Stimulated activated CD8-positive, alpha-beta memory T cell treated with anti-CD3 and anti-CD28 coated beads, Interleukin-4, amount 100 ng/mL, for 4 hours (primary cell): ENCODE measurements around the gene USP54.

Experiments
- DNase-seq, 2 donors: peaks; one replicate each; pipeline ENCODE4 v3.0.0-alpha.2; 2020; ENCODE audit warnings: low read depth in 2 of 2, low spot score in 1 of 2

Gene USP54

GRCh38 chr10:73537288-73537687, 53.9 kb downstream of the USP54 start:
- DNase-seq, result no peak

DNA sequence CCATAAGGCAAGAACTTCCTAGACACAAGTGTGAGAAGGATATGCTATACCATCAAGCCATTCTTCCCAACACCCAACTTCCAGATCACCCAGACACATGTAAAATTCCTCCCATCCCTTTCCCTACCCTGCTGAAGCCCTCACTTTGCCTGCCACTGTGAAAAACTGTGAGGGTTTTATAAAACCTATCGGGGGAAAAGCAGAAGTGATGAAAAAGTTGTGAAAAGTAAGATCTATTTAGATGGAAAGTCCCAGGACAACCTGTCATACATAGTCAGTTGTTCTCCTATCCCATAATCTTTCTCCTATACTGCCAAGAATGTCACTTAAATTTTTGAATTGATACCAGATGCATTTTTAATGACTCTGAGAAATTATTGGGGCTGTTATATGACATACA, 56.3 kb downstream of the USP54 start:
- DNase-seq, result no peak

- peak in 1 of 2 donors; percentile 6 for DNase-seq
These were observed 61.9 kb downstream of the USP54 start for GRCh38 chr10:73529089-73529832.

DNA sequence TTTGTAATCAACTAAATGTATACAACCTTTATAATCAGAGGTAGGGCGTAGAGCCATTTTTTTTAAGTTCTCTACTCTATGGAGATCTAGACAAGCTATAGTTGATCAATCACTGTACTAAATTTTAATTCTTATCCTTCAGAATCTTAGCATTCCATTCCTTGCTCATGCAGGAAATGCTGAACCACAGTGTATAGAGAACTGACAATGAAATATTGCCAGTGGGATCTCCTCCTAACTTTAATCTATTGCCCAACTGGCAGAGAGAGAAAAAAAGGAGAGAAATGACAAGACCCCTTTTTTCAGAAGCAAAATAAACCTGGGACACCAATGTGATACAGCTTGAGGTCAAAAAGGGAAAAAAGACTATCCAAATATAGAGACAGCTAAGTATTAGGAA, 68.9 kb downstream of the USP54 start:
- no peak for DNase-seq

DNA sequence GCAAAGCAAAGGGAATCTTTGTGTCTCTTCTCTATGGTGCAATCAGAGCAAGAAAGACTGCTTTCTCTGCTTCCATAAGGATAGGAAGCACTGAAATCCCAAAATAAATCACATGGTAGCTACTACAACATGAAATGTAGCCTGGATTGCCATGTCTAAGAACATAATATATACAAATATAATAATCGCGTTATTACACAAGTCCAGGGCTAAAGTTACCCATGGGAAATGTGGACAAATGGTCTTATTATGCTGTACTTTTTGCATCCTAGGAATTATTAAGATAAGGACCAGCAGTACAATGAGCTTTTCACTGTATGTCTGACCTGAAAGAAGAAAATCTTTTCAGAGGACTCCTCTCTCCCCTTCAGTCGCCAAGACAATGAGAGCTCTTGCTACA, 71.8 kb downstream of the USP54 start:
- no peak for DNase-seq

DNA sequence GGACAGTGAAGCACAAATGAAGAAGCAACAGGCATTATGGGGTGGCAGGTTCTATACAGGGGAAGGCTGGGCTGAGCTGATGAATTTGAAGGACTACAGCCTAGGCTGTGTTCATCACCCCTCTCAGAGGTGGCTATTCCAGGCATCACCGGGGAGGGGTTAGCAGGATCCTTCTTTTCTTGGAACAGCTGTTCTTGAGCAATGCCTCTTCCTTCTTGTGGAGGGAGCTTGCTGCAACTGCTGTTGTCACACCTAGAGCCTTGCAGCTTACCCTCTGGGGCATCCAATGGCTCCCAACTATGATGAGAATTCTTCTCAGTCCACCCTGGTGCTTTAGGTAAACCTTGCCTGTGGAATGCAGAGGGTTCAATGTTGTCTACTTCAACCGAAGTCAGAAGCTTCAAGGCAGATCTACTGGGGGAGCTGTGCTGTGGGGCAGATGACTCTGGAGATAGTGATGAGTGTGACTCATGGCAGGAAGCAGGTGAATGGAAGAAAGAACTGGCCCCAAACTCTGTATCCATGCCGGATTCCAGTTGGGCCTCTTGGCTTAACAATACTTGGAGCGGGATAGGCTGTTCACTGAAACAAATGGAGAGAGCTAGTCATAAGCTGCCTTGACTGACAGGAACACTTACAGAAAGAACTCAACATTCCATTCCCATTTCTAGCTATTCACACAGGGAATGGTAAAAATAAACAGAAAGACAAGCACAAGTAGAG, 73.8 kb downstream of the USP54 start:
- no peak for DNase-seq

- DNase-seq, result no peak
These were observed 78.9 kb downstream of the USP54 start for GRCh38 chr10:73512207-73512743.

DNA sequence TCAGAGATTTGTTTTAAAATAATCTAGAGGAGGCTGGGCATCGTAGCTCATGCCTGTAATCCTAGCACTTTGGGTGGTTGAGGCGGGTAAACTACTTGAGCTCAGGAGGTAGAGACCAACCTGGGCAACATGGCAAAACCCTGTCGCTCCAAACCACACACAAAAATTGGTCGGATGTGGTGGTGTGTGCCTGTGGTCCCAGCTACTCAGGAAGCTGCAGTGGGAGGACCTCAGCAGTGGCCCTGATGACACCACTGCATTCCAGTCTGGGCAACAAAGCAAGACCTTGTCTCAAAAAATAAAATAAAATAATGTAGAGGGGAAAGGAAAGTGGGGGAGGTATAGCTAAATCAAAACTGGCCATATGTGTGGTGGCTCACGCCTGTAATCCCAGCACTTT, 81.4 kb downstream of the USP54 start:
- DNase-seq, result no peak

- DNase-seq, result no peak
These were observed 84.7 kb downstream of the USP54 start for GRCh38 chr10:73506491-73506890.

DNA sequence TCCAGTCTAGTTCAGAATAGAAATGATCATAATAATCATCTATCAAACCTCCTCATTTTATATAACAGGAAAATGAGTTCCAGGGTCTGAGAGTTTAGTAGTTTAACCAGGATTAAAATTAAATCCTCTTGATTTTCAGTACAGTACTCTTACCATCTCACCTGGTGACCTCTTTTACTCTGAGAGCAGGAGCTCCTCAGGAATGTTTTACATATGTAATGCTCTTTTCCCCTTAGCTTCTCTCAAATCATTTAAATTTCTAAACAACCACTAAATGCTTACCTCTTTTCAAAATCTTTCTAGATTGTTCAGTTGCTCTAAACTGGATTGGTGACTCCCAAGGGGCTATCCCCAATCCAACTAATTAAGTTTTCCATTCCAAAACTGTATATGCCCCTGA, 85.1 kb downstream of the USP54 start:
- no peak for DNase-seq

- no peak for DNase-seq
These were observed 88.1 kb downstream of the USP54 start for GRCh38 chr10:73503037-73503436.

DNA sequence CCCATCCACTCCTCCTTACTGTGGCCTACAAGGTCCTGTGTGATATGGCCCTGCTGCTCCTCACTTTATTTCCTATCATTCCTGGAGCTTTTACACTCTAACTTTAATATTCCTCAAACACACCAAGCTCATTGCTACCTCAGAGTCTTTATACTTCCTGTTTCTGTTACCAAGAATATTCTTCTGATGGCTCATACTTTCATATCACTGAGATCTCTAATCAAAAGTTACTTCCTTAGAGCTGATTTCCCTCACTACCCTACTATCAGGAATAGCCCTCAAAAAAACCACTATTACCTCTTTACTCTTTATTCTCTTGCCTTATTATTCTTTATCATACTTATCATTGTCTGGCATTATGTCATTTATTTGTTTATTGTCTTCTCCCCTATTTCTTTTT, 89.5 kb downstream of the USP54 start:
- no peak for DNase-seq

GRCh38 chr10:73497623-73498022, 93.5 kb downstream of the USP54 start:
- no peak for DNase-seq

DNA sequence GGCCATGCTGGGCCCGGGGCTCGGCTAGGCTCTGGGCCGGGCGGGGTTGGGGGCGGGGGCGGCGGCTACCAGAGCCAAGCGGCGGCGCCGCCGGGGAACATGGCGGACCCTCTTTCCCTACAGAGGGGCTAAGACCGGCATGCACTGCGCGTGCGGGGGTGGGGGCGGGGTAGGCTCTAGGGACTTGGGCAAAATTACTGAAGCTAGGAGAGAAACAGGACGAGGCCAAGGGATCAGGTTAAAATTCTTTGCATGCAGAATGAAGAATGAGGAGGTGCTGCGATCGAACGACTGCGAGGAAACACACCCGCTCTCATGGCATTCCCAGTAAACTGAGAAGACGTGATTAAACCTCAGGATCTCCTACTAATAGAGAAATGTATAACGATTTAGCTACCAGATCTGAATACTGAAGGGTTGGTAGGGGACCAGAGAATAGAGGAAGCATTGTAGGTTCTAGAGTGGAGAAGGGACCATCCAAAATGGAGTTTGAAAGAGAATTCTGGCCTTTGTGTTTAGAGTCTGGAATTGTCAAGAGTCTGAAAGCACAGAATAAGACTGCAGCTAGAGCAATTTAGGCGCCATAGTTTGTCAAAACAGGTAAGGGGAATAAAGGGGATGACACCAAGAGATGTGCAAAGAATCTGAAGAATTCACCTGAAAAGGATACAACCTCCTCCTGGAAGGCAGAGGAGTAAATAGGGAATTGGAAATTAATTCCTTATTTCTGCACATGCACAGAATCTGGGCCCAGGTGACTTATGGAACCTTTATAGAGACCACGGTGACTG, 95.1 kb downstream of the USP54 start, which contains the start of gene PPP3CB:
Gene PPP3CB, minus strand, starts transcription at position 141 of the 791 bp plus-strand sequence. Its CDS starts 135 bp downstream, at position 6.
- DNase-seq, result peak; percentile 77 to 87

DNA sequence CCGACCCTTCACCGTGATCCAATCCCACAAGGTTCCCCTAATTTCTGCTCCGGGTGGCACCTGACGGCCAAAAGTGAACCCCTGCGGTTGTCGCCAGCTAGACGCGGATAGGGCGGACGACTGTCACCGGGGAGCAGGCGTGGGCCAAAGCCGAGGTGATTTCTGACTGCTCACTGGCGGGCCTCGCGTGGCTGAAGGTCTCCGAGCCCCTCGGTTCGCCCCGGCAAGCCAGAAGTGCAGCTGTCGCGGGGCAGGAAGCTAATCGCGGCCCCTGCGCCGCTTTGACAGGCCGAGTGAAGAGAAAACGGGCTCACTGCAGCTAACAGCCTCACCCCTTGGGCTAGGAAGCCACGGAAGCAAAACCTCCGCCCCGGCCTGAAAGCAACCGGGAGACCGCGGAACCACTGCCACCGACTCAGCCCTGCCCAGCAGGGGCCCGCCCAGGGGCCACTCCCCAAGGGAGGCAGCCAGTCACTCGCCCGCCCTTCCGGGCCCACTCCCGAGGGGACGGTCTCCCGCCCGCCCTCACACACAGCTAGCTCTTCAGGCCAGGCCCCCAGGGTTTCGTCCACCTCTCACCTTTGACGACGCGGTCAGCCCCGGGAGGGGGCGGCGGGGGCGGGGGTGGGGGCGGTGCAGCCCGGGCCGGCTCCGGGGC, 95.8 kb downstream of the USP54 start:
- DNase-seq, result peak; percentile 54 to 74

GRCh38 chr10:73494877-73495225, 96.3 kb downstream of the USP54 start:
- no peak for DNase-seq

GRCh38 chr10:73494213-73494612, 96.9 kb downstream of the USP54 start:
- no peak for DNase-seq

GRCh38 chr10:73493781-73494180, 97.4 kb downstream of the USP54 start:
- DNase-seq, result no peak

DNA sequence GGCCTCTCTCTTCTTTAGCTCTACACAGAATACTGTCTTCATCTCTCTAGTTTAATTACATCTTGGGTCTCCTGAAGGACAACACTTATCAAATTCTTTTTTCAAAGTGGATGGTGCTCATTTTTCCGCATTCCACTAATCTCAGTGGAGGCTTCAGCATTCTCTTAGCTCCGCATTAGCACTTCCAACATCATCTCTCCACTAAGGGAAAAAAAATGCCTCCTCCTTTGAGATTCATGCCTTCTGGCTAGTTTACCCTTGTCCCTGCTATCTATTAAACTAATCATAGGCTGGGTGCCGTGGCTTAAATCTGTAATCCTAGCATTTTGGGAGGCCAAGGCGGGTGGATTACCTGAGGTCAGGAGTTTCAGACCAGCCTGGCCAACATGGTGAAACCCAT, 104.5 kb downstream of the USP54 start:
- no peak for DNase-seq

DNA sequence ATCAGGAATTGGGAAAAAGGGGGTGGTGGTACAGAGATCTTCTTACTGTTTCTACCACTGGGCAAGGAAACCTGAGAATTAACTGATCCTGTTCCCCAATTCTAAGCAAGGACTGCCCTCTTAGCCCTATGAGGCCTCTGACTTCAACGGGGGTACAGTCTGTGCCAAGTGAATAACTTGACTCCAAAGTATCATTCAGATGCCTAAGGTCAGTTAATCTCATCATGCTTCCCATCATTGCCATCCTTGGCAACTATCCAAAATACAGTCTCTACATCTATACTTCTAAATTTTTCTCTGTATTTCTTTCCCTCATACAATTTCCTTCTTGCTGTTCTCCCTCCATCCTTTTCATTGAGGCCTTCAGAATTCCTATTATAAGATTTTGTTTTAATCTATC, 105.8 kb downstream of the USP54 start:
- no peak for DNase-seq

- no peak for DNase-seq
These were observed 111.0 kb downstream of the USP54 start for GRCh38 chr10:73480158-73480557.
